K562 (cell line): ENCODE results near the gene TRIP6. TPM values are rescaled to one million over a fixed set of nuclear protein-coding genes. Genes with fewer than 3 reads are reported as not detected.
A peak's percentile ranks its signal among the peaks of the same experiment; 100 is the strongest.

Experiments
- ATAC-seq: fragments of 200-7000 bp; cut with Tn5 transposase; 3 replicates; pipeline ENCODE4 v1.9.1; 2020; ENCODE audit warnings: moderate library complexity
- BruUV-seq: library from RNA; stranded (reverse); fragments of 400-500 nt; replicated peaks from 2 replicates; lab custom pipeline; 2021; lab: Mats Ljungman, UMichigan
- CTCF ChIA-PET: fragments of 300-600 bp; formaldehyde crosslinking; extraction: SDS; loops from one replicate; lab custom pipeline; 2021; ENCODE audit warnings: low intra/inter-chr PET ratio; lab: Yijun Ruan, JAX
- POLR2A ChIA-PET: fragments of 300-600, 350-650 bp; sonication (Branson Sonifier 250); formaldehyde crosslinking; extraction: SDS; loops from one replicate; lab custom pipeline; 2021; ENCODE audit warnings: antibody characterized with exemption, inconsistent platforms; lab: Yijun Ruan, JAX
- DNase-seq, 4 experiments: peaks; one replicate each; pipeline versions ENCODE4 v3.0.0 to v3.0.0-alpha.2; 2011 to 2018; ENCODE audit warnings: low spot score in 3 of 4, mixed read lengths in 3 of 4; ENCODE audit errors: extremely low read depth in 1 of 4
- FAIRE-seq: peaks from 2 replicates; lab custom pipeline; 2011; peaks lifted over from hg19 to GRCh38; lab: Jason Lieb, UNC
- H2AFZ ChIP-seq: 2 replicates; pipeline ENCODE4 v1.6.0; 2011; ENCODE audit warnings: low read depth, low read length, control low read depth, inconsistent platforms
- H3K27ac ChIP-seq: fragments of 200-600 bp; 3 replicates; pipeline ENCODE4 v1.8.0; 2011; ENCODE audit warnings: low read depth, mild to moderate bottlenecking, control low read depth, inconsistent platforms, low read length, moderate library complexity, mixed read lengths; ENCODE audit errors: extremely low read depth
- H3K27me3 ChIP-seq, 2 experiments: fragments of 300-600 bp in 1 of 2; 2 replicates in 1 of 2; 3 replicates in 1 of 2; pipeline versions ENCODE4 v1.6.0 to v1.8.0; 2011; ENCODE audit warnings: inconsistent platforms in 2 of 2, low read length in 2 of 2, mild to moderate bottlenecking in 1 of 2, mixed read lengths in 1 of 2, moderate library complexity in 1 of 2; ENCODE audit not compliant: control insufficient read depth in 2 of 2, insufficient read depth in 2 of 2
- H3K36me3 ChIP-seq: fragments of 300-600 bp; 3 replicates; pipeline ENCODE4 v1.8.0; 2011; ENCODE audit warnings: mild to moderate bottlenecking, low read length, inconsistent platforms; ENCODE audit not compliant: control insufficient read depth, insufficient read depth
- H3K4me1 ChIP-seq, 2 experiments: fragments of 200-600 bp in 1 of 2; replicated peaks in 1 of 2; 2 replicates in 1 of 2; 3 replicates in 1 of 2; pipeline versions ENCODE4 v1.5.1 to v1.8.0; 2011; ENCODE audit warnings: inconsistent platforms in 2 of 2, low read length in 2 of 2, mild to moderate bottlenecking in 1 of 2, mixed read lengths in 1 of 2, moderate library complexity in 1 of 2; ENCODE audit not compliant: control insufficient read depth in 2 of 2, insufficient read depth in 2 of 2
- H3K4me2 ChIP-seq: 2 replicates; pipeline ENCODE4 v1.6.1; 2011; ENCODE audit warnings: low read length, control low read depth, inconsistent platforms, mixed read lengths; ENCODE audit not compliant: insufficient read depth
- H3K4me3 ChIP-seq: fragments of 200-600 bp; sonication (generic), shearing (Covaris generic); 2 replicates; pipeline ENCODE4 v1.5.1; 2016; ENCODE audit warnings: control low read depth, inconsistent platforms
- H3K79me2 ChIP-seq: fragments of 200-600 bp; 3 replicates; pipeline ENCODE4 v1.8.0; 2011; ENCODE audit warnings: low read length, inconsistent platforms; ENCODE audit not compliant: control insufficient read depth, insufficient read depth
- H3K9ac ChIP-seq, 2 experiments: 2 replicates each; pipeline versions ENCODE4 v1.6.0 to v1.6.1; 2011; ENCODE audit warnings: low read depth in 2 of 2, low read length in 2 of 2, control low read depth in 1 of 2, inconsistent platforms in 1 of 2, mild to moderate bottlenecking in 1 of 2, mixed read lengths in 1 of 2; ENCODE audit not compliant: insufficient read depth in 1 of 2
- H3K9me1 ChIP-seq: one replicate; pipeline ENCODE4 v1.6.0; 2011; ENCODE audit warnings: inconsistent platforms, mild to moderate bottlenecking, low read length, moderate library complexity; ENCODE audit not compliant: control insufficient read depth, insufficient read depth
- H3K9me3 ChIP-seq: replicated peaks from 2 replicates; pipeline ENCODE4 v1.5.1; 2011; ENCODE audit warnings: low read depth, low read length, inconsistent platforms; ENCODE audit not compliant: control insufficient read depth, insufficient read depth
- H4K20me1 ChIP-seq: replicated peaks from 2 replicates; pipeline ENCODE4 v1.6.1; 2011; ENCODE audit warnings: low read length, inconsistent platforms, mixed read lengths; ENCODE audit not compliant: control insufficient read depth, insufficient read depth
- ETV5 ChIP-seq: sonication (generic); formaldehyde crosslinking; IDR thresholded peaks from 2 replicates; pipeline ENCODE4 v1.4.0; 2020; ENCODE audit warnings: low read depth, mild to moderate bottlenecking, missing genetic modification reagents
- HDAC1 ChIP-seq, 2 experiments: fragments of 450-650 bp; IDR thresholded peaks; 2 replicates each; pipeline ENCODE4 v1.6.1; 2016 to 2017; ENCODE audit warnings: inconsistent platforms in 1 of 2, mild to moderate bottlenecking in 1 of 2, moderate library complexity in 1 of 2
- NRF1 ChIP-seq, 2 experiments: fragments of 450-650 bp; IDR thresholded peaks in 1 of 2; conservative IDR thresholded peaks in 1 of 2; 2 replicates each; pipeline ENCODE4 v1.6.1; 2014; ENCODE audit warnings: mild to moderate bottlenecking in 2 of 2
- SAP30 ChIP-seq: fragments of 200-600 bp; sonication (generic); IDR thresholded peaks from 2 replicates; pipeline ENCODE4 v1.6.1; 2012; ENCODE audit warnings: borderline replicate concordance, low read depth, mild to moderate bottlenecking, moderate library complexity, low read length, control low read depth, inconsistent platforms; ENCODE audit not compliant: insufficient read depth, poor library complexity, severe bottlenecking
- SIN3A ChIP-seq, 2 experiments: fragments of 150-350 bp in 1 of 2; IDR thresholded peaks; 2 replicates each; pipeline ENCODE4 v1.6.1; 2011 to 2016; ENCODE audit warnings: borderline replicate concordance in 2 of 2, low read depth in 2 of 2, low read length in 2 of 2, mild to moderate bottlenecking in 2 of 2, moderate library complexity in 2 of 2; ENCODE audit not compliant: control insufficient read depth in 1 of 2
- WGBS: fragments of 100-300 bp; shearing (Covaris generic); methylation state at CpG from one replicate; pipeline ENCODE4 v1.1.6; 2016; ENCODE audit warnings: low coverage, mixed read lengths; ENCODE audit not compliant: insufficient coverage; ENCODE audit errors: missing lambda C conversion rate; 5-methylcytosine and 5-hydroxymethylcytosine counted together
- in situ Hi-C: fragments of 300-500 bp; cut with MboI; formaldehyde crosslinking; loops from 4 replicates; pipeline ENCODE4 v1.15.0; 2018; ENCODE audit warnings: inconsistent platforms, mixed read lengths
- intact Hi-C: fragments of 100-400 bp; cut with micrococcal nuclease; formaldehyde crosslinking; loops from 2 replicates; pipeline ENCODE4 v1.14.2; 2022
- polyA plus RNA-seq, 8 experiments: library from polyadenylated mRNA; depleted of rRNA in 4 of 8; stranded (reverse) in 5 of 8; unstranded in 3 of 8; fragments of >200 nt; fragmentation: Nextera tagmentation in 2 of 8; fragmentation: Illumina TruSeq in 1 of 8; extraction: Ambion mirVana in 2 of 8; extraction: Trizol in 1 of 8; gene quantifications; 2 replicates each; pipeline versions ENCODE4 v1.2.1 to v1.2.3, GENCODE V29; 2011 to 2014; ENCODE audit warnings: inconsistent platforms in 1 of 8, missing spikeins in 1 of 8
- total RNA-seq, 7 experiments: library from RNA; depleted of rRNA in 6 of 7; stranded (reverse); fragments of >200 nt in 6 of 7; fragmentation: Illumina TruSeq in 2 of 7; extraction: Trizol in 2 of 7; gene quantifications; 2 replicates each; pipeline versions ENCODE4 v1.2.1 to v1.2.3, GENCODE V29; 2011 to 2021; ENCODE audit warnings: low replicate concordance in 1 of 7
- TF ChIP-seq, protein P1 (sequence below), 3 experiments: IDR thresholded peaks in 2 of 3; conservative IDR thresholded peaks in 1 of 3; 2 replicates each; pipeline ENCODE4 v1.5.1; 2011 to 2012; ENCODE audit warnings: low read length in 3 of 3, mild to moderate bottlenecking in 3 of 3, control low read depth in 2 of 3, improper control_type of control experiment in 1 of 3, inconsistent platforms in 1 of 3, low read depth in 1 of 3, mixed read lengths in 1 of 3, moderate library complexity in 1 of 3; ENCODE audit not compliant: insufficient read depth in 2 of 3
- TF ChIP-seq, protein P2 (sequence below): fragments of 450-650 bp; conservative IDR thresholded peaks from 2 replicates; pipeline ENCODE4 v1.6.1; 2016; ENCODE audit warnings: missing genetic modification characterization, low read depth, mild to moderate bottlenecking, missing compliant biosample characterization, moderate library complexity
- TF ChIP-seq, protein P3 (sequence below): sonication (generic); formaldehyde crosslinking; IDR thresholded peaks from 2 replicates; pipeline ENCODE4 v1.8.0; 2022; ENCODE audit warnings: missing genetic modification reagents, mild to moderate bottlenecking, moderate library complexity, borderline replicate concordance
- TF ChIP-seq, protein P4 (sequence below), 2 experiments: fragments of 450-650 bp; conservative IDR thresholded peaks; 2 replicates each; pipeline ENCODE4 v1.6.1; 2017; ENCODE audit warnings: mild to moderate bottlenecking in 2 of 2, moderate library complexity in 2 of 2
- TF ChIP-seq, protein P5 (sequence below): fragments of 450-650 bp; IDR thresholded peaks from 2 replicates; pipeline ENCODE4 v1.6.1; 2016; ENCODE audit warnings: borderline replicate concordance

Gene TRIP6
- total and polyA plus RNA-seq, 9 of the 15 experiments (the other 6 are each of a cell fraction or from before 2014, with no cell fraction given): 5.9 to 141 (median 54.0) TPM

DNA sequence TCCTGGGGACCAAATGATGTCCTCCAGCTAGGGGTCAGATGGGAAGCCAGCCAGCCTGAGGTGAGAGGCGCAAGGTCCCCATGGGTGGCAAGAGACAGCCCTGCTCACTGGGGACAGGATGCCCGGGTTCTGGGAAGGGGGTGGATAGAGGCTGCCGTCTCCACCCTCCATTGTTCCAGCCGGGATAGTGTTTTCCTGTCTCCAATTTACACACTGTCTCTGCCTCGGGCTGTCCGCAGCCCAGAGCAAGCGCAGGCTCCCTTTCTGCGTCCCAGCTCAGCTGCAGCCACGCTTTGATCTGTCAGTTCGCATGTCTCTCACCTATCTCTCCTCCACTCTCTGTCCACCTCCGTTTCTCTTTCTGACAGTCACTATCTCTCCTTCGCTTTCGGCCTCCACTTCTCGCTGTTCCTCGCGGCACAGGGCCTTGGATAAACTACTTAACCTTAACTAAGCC, 41.9 kb upstream of the TRIP6 start:
- ChIA-PET CTCF (interaction anchor here (0.8 to 1.4 kb wide), 2 partner anchors 26 to 120 kb away, joined by 4 to 5 read pairs; no protein-coding TSS in a partner anchor), POLR2A (interaction anchor here (0.6 to 1.6 kb wide), 6 partner anchors 10 to 120 kb away, joined by 3 to 9 read pairs (median 4); partner anchors contain the start of gene POP7)
- peaks cover 4% of the 10 kb centered on the region for H3K9me1 ChIP-seq
- H3K4me2 ChIP-seq: peak overlapping the region; percentile 98
- TSS peak; percentile 66 for BruUV-seq
- H3K36me3 ChIP-seq: peaks cover 44% of the 10 kb centered on the region; the same call in 2 of the 3 replicates
- intact Hi-C loops (no loop called here), in situ Hi-C loops (no loop called here)
- 16% methylated on average over 16 of the region's 16 CpGs for WGBS
- ATAC-seq (peak; percentile 4; the same call in 1 of the 3 replicates), FAIRE-seq (peak; percentile 86), DNase-seq (peak in 2 of 4 experiments; percentile 27 to 68)
- H3K27ac ChIP-seq: peak overlapping the region; percentile 60; the same call in 2 of the 3 replicates
- peaks cover 17 to 64% of the 10 kb centered on the region in 2 experiments; a peak in 4 of 5 replicates for H3K4me1 ChIP-seq
- no peaks in the 10 kb centered on the region for H3K9me3 ChIP-seq
- peak overlapping the region; percentile 71 for H3K4me3 ChIP-seq
- H4K20me1 ChIP-seq: peaks cover 9% of the 10 kb centered on the region; the same call in 1 of the 2 replicates
- H2AFZ ChIP-seq: no peak overlapping the region
- no peaks in the 10 kb centered on the region for H3K27me3 ChIP-seq
- H3K9ac ChIP-seq: peak overlapping the region; percentile 61 to 88
- H3K79me2 ChIP-seq: peaks cover 55% of the 10 kb centered on the region
- TF ChIP-seq ETV5 (0 out of 2 replicates have a peak, but pooled peaks have one; percentile 4), NRF1 (conservative IDR thresholded peaks at IDR 0.05 in 1 of 2, IDR thresholded peaks at IDR 0.05 in 1 of 2) (peak; percentile 36 to 59; a peak in 3 of 4 replicates), SIN3A (IDR thresholded peaks at IDR 0.05; ENCODE audit: borderline replicate concordance in 2 of 2, control insufficient read depth in 1 of 2, low read depth in 2 of 2, low read length in 2 of 2) (peak in 1 of 2 experiments; percentile 97; a peak in 3 of 4 replicates), SAP30 (no peak), HDAC1 (IDR thresholded peaks at IDR 0.05) (peak in 1 of 2 experiments; percentile 92; a peak in 2 of 4 replicates)
- TF ChIP-seq, protein P1, sequence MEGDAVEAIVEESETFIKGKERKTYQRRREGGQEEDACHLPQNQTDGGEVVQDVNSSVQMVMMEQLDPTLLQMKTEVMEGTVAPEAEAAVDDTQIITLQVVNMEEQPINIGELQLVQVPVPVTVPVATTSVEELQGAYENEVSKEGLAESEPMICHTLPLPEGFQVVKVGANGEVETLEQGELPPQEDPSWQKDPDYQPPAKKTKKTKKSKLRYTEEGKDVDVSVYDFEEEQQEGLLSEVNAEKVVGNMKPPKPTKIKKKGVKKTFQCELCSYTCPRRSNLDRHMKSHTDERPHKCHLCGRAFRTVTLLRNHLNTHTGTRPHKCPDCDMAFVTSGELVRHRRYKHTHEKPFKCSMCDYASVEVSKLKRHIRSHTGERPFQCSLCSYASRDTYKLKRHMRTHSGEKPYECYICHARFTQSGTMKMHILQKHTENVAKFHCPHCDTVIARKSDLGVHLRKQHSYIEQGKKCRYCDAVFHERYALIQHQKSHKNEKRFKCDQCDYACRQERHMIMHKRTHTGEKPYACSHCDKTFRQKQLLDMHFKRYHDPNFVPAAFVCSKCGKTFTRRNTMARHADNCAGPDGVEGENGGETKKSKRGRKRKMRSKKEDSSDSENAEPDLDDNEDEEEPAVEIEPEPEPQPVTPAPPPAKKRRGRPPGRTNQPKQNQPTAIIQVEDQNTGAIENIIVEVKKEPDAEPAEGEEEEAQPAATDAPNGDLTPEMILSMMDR (IDR thresholded peaks at IDR 0.05 in 2 of 3, conservative IDR thresholded peaks at IDR 0.05 in 1 of 3; ENCODE audit: insufficient read depth in 2 of 3, low read depth in 1 of 3, low read length in 3 of 3): no peak
- TF ChIP-seq, protein P2, sequence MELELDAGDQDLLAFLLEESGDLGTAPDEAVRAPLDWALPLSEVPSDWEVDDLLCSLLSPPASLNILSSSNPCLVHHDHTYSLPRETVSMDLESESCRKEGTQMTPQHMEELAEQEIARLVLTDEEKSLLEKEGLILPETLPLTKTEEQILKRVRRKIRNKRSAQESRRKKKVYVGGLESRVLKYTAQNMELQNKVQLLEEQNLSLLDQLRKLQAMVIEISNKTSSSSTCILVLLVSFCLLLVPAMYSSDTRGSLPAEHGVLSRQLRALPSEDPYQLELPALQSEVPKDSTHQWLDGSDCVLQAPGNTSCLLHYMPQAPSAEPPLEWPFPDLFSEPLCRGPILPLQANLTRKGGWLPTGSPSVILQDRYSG (tag): no peak
- TF ChIP-seq, protein P3, sequence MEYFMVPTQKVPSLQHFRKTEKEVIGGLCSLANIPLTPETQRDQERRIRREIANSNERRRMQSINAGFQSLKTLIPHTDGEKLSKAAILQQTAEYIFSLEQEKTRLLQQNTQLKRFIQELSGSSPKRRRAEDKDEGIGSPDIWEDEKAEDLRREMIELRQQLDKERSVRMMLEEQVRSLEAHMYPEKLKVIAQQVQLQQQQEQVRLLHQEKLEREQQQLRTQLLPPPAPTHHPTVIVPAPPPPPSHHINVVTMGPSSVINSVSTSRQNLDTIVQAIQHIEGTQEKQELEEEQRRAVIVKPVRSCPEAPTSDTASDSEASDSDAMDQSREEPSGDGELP (CRISPR knock-in tag): peak; percentile 28; the same call in 1 of the 2 replicates
- TF ChIP-seq, protein P4, sequence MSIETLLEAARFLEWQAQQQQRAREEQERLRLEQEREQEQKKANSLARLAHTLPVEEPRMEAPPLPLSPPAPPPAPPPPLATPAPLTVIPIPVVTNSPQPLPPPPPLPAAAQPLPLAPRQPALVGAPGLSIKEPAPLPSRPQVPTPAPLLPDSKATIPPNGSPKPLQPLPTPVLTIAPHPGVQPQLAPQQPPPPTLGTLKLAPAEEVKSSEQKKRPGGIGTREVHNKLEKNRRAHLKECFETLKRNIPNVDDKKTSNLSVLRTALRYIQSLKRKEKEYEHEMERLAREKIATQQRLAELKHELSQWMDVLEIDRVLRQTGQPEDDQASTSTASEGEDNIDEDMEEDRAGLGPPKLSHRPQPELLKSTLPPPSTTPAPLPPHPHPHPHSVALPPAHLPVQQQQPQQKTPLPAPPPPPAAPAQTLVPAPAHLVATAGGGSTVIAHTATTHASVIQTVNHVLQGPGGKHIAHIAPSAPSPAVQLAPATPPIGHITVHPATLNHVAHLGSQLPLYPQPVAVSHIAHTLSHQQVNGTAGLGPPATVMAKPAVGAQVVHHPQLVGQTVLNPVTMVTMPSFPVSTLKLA (conservative IDR thresholded peaks at IDR 0.05): peak; percentile 65 to 84
- TF ChIP-seq, protein P5, sequence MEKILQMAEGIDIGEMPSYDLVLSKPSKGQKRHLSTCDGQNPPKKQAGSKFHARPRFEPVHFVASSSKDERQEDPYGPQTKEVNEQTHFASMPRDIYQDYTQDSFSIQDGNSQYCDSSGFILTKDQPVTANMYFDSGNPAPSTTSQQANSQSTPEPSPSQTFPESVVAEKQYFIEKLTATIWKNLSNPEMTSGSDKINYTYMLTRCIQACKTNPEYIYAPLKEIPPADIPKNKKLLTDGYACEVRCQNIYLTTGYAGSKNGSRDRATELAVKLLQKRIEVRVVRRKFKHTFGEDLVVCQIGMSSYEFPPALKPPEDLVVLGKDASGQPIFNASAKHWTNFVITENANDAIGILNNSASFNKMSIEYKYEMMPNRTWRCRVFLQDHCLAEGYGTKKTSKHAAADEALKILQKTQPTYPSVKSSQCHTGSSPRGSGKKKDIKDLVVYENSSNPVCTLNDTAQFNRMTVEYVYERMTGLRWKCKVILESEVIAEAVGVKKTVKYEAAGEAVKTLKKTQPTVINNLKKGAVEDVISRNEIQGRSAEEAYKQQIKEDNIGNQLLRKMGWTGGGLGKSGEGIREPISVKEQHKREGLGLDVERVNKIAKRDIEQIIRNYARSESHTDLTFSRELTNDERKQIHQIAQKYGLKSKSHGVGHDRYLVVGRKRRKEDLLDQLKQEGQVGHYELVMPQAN: peak; percentile 87
